K562 (cell line): ENCODE results near the gene DBI.

Experiments used
- ARNT ChIP-seq, 2 experiments: fragments of 450-650 bp; IDR thresholded peaks; 2 replicates each; pipeline ENCODE4 v1.6.1; 2016; ENCODE audit warnings: mild to moderate bottlenecking in 1 of 2
- BCOR ChIP-seq: fragments of 450-650 bp; IDR thresholded peaks from 2 replicates; pipeline ENCODE4 v1.6.1; 2016
- CEBPB ChIP-seq: fragments of 450-650 bp; IDR thresholded peaks from 2 replicates; pipeline ENCODE4 v1.6.1; 2016; ENCODE audit warnings: missing genetic modification characterization, missing compliant biosample characterization
- FOXM1 ChIP-seq, 2 experiments: fragments of 450-650 bp in 1 of 2; sonication (generic) in 1 of 2; formaldehyde crosslinking in 1 of 2; IDR thresholded peaks; 2 replicates each; pipeline versions ENCODE4 v1.6.1 to v1.9.0; 2017 to 2022; ENCODE audit warnings: low read depth in 2 of 2, mild to moderate bottlenecking in 2 of 2, missing genetic modification reagents in 1 of 2, moderate library complexity in 1 of 2
- GTF2F1 ChIP-seq: IDR thresholded peaks from 2 replicates; pipeline ENCODE4 v1.6.1; 2011; ENCODE audit warnings: low read depth, low read length, improper control_type of control experiment
- NCOA1 ChIP-seq: fragments of 450-650 bp; IDR thresholded peaks from 2 replicates; pipeline ENCODE4 v1.6.1; 2016; ENCODE audit warnings: low read depth
- PTTG1 ChIP-seq: fragments of 450-650 bp; IDR thresholded peaks from 2 replicates; pipeline ENCODE4 v1.6.1; 2016; ENCODE audit warnings: low read depth, mild to moderate bottlenecking, missing genetic modification characterization, missing compliant biosample characterization
- RAD21 ChIP-seq, 2 experiments: fragments of 250-450 bp in 1 of 2; fragments of 450-650 bp in 1 of 2; sonication (Bioruptor Pico) in 1 of 2; formaldehyde crosslinking in 1 of 2; IDR thresholded peaks in 1 of 2; conservative IDR thresholded peaks in 1 of 2; 2 replicates each; pipeline versions ENCODE4 v1.4.0 to v1.8.0; 2020 to 2022; ENCODE audit warnings: mild to moderate bottlenecking in 2 of 2, moderate library complexity in 1 of 2
- RBBP5 ChIP-seq: fragments of 200-600 bp; sonication (generic); IDR thresholded peaks from 2 replicates; pipeline ENCODE4 v1.6.1; 2012; ENCODE audit warnings: borderline replicate concordance, mild to moderate bottlenecking, low read length, control low read depth, inconsistent platforms; ENCODE audit not compliant: insufficient read depth, poor library complexity, severe bottlenecking
- SMARCA4 ChIP-seq: fragments of 450-650 bp; IDR thresholded peaks from 2 replicates; pipeline ENCODE4 v1.6.1; 2016
- USF1 ChIP-seq: sonication (generic); formaldehyde crosslinking; IDR thresholded peaks from 2 replicates; pipeline ENCODE4 v1.9.0; 2022; ENCODE audit warnings: mild to moderate bottlenecking, missing genetic modification reagents
- ZNF274 ChIP-seq: IDR thresholded peaks from 2 replicates; pipeline ENCODE4 v1.6.1; 2011; ENCODE audit warnings: low read depth, mild to moderate bottlenecking, low read length, moderate library complexity, borderline replicate concordance
- TF ChIP-seq, protein P1 (sequence below): fragments of 250-450 bp; sonication (Bioruptor Pico); IDR thresholded peaks from 2 replicates; pipeline ENCODE4 v1.8.0; 2022; ENCODE audit warnings: moderate library complexity, mild to moderate bottlenecking, inconsistent platforms
- TF ChIP-seq, protein P2 (sequence below): IDR thresholded peaks from 2 replicates; pipeline ENCODE4 v1.6.1; 2012; ENCODE audit warnings: low read depth, low read length, improper control_type of control experiment, borderline replicate concordance

DNA sequence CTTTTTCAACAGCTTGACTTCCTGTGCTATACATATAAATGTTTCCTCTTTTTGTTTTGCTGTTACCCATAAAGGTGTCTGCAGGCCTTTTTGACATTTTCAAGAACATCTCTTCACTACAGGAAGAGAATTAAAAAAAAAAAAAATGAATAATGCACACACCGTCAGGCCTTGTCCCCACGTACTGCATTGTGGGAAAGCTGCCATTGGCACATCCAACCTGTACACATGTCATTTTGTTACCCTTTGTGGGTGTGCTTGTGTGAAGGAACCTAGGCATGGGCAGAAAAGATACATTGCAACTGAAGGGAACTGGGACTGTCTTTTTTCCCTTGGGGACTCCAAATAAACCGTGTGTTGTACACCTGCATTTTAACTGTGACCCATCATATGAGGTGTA is 48.1 kb downstream of the DBI start:
- no peak for TF ChIP-seq SMARCA4
- no peak for TF ChIP-seq CEBPB (tag)
- TF ChIP-seq ZNF274 = no peak
- TF ChIP-seq NCOA1 = no peak
- no peak for TF ChIP-seq ARNT (IDR thresholded peaks at IDR 0.05)
- TF ChIP-seq, protein P1, sequence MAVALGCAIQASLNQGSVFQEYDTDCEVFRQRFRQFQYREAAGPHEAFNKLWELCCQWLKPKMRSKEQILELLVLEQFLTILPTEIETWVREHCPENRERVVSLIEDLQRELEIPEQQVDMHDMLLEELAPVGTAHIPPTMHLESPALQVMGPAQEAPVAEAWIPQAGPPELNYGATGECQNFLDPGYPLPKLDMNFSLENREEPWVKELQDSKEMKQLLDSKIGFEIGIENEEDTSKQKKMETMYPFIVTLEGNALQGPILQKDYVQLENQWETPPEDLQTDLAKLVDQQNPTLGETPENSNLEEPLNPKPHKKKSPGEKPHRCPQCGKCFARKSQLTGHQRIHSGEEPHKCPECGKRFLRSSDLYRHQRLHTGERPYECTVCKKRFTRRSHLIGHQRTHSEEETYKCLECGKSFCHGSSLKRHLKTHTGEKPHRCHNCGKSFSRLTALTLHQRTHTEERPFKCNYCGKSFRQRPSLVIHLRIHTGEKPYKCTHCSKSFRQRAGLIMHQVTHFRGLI (CRISPR knock-in tag) = no peak
- TF ChIP-seq FOXM1 (IDR thresholded peaks at IDR 0.05; ENCODE audit: low read depth) = no peak
- no peak for TF ChIP-seq FOXM1 (CRISPR knock-in tag; IDR thresholded peaks at IDR 0.05; ENCODE audit: low read depth)
- TF ChIP-seq USF1 (CRISPR knock-in tag) = no peak
- TF ChIP-seq RAD21 (CRISPR knock-in tag; conservative IDR thresholded peaks at IDR 0.05 in 1 of 2, IDR thresholded peaks at IDR 0.05 in 1 of 2) = no peak
- TF ChIP-seq, protein P2, sequence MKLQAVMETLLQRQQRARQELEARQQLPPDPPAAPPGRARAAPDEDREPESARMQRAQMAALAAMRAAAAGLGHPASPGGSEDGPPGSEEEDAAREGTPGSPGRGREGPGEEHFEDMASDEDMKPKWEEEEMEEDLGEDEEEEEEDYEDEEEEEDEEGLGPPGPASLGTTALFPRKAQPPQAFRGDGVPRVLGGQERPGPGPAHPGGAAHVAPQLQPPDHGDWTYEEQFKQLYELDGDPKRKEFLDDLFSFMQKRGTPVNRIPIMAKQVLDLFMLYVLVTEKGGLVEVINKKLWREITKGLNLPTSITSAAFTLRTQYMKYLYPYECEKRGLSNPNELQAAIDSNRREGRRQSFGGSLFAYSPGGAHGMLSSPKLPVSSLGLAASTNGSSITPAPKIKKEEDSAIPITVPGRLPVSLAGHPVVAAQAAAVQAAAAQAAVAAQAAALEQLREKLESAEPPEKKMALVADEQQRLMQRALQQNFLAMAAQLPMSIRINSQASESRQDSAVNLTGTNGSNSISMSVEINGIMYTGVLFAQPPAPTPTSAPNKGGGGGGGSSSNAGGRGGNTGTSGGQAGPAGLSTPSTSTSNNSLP = no peak
- no peak for TF ChIP-seq RBBP5
- TF ChIP-seq GTF2F1 = no peak
- TF ChIP-seq PTTG1 = no peak
- TF ChIP-seq BCOR = no peak
